HFFc6 (cell line): Measurements from ENCODE around the gene RAI2. TPM values are rescaled to one million over a fixed set of nuclear protein-coding genes. Genes with fewer than 3 reads are reported as not detected.

ENCODE experiments used
- DNase-seq: peaks from one replicate; pipeline ENCODE4 v3.0.0-alpha.2; 2018
- H3K27ac Mint-ChIP-seq: 2 replicates; pipeline ENCODE4 v1.8.0; 2020; ENCODE audit warnings: mild to moderate bottlenecking, mixed read lengths
- H3K27me3 Mint-ChIP-seq: 2 replicates; pipeline ENCODE4 v1.8.0; 2021; ENCODE audit warnings: mild to moderate bottlenecking, moderate library complexity, mixed read lengths; ENCODE audit not compliant: insufficient read depth
- H3K36me3 Mint-ChIP-seq: 2 replicates; pipeline ENCODE4 v1.8.0; 2021; ENCODE audit warnings: low read depth, mixed read lengths
- H3K4me1 Mint-ChIP-seq: 2 replicates; pipeline ENCODE4 v1.8.0; 2020; ENCODE audit warnings: low read depth, mixed read lengths
- H3K4me3 Mint-ChIP-seq: 2 replicates; pipeline ENCODE4 v1.8.0; 2020; ENCODE audit warnings: mild to moderate bottlenecking, moderate library complexity, mixed read lengths
- H3K9me3 Mint-ChIP-seq: 2 replicates; pipeline ENCODE4 v1.8.0; 2020; ENCODE audit warnings: mild to moderate bottlenecking, mixed read lengths
- total RNA-seq, 6 experiments: library from RNA; stranded (reverse); fragmentation: NEBNext Ultra II Directional; extraction: Animal tissue kit (Norgen Biotek cat#: 25700); gene quantifications; 2 replicates in 1 of 6; 3 replicates in 5 of 6; pipeline ENCODE4 v1.2.3, GENCODE V29; 2021
- TF ChIP-seq, protein P1 (sequence below): fragments of 200-600 bp; sonication (generic); IDR thresholded peaks from 2 replicates; pipeline ENCODE4 v1.5.0; 2021; ENCODE audit warnings: antibody characterized with exemption, mild to moderate bottlenecking

Gene RAI2
- total RNA-seq, 6 experiments from 2014 or later, result not detected

DNA sequence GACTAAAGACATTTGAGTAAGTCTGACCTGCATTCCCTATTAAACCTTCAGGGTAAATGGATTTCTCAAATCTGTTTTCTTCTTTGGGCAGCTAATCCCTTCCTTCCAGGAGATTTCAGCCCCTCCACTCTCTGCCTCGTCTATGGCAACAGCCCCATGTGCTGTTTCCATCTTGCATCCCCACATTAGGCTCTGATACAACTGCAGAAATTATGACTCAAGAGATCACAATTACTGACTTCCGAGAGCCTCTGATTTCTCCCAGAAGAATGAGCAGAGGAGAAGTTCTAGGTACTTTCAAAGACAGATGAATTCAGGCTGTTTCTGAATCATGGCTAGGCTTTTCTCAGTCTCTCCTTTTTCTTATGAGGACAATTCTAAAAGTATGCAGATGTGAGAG lies 38.7 kb downstream of the RAI2 start:
- H3K27ac Mint-ChIP-seq, result no peak overlapping the region
- no peak overlapping the region for H3K4me3 Mint-ChIP-seq
- H3K9me3 Mint-ChIP-seq, result peaks cover 4% of the 10 kb centered on the region
- TF ChIP-seq, protein P1, sequence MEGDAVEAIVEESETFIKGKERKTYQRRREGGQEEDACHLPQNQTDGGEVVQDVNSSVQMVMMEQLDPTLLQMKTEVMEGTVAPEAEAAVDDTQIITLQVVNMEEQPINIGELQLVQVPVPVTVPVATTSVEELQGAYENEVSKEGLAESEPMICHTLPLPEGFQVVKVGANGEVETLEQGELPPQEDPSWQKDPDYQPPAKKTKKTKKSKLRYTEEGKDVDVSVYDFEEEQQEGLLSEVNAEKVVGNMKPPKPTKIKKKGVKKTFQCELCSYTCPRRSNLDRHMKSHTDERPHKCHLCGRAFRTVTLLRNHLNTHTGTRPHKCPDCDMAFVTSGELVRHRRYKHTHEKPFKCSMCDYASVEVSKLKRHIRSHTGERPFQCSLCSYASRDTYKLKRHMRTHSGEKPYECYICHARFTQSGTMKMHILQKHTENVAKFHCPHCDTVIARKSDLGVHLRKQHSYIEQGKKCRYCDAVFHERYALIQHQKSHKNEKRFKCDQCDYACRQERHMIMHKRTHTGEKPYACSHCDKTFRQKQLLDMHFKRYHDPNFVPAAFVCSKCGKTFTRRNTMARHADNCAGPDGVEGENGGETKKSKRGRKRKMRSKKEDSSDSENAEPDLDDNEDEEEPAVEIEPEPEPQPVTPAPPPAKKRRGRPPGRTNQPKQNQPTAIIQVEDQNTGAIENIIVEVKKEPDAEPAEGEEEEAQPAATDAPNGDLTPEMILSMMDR, result no peak
- H3K36me3 Mint-ChIP-seq, result no peaks in the 10 kb centered on the region
- DNase-seq, result no peak
- no peaks in the 10 kb centered on the region for H3K4me1 Mint-ChIP-seq
- H3K27me3 Mint-ChIP-seq, result peaks cover 3% of the 10 kb centered on the region; the same call in 1 of the 2 replicates

DNA sequence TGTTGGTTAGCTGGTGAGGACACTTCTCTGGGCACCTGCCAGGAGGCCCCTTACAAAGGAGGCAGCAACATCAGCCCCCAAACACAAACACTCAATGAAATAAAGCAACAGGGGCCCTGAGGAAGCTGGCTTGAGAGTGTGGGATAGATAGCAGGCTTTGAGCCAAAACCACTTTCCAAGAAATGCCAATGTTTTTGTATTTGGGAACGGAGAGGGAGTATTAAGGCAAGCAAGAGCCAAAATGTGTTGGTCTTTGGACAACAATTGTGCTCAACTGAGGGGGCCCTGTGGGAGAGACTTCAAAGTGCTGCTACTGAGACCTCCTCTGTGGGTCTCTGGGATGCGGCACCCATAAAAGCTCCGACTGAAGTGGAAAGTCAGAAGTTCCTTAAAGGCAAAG lies 41.0 kb downstream of the RAI2 start:
- H3K36me3 Mint-ChIP-seq, result no peaks in the 10 kb centered on the region
- no peaks in the 10 kb centered on the region for H3K4me1 Mint-ChIP-seq
- peaks cover 2% of the 10 kb centered on the region; the same call in 1 of the 2 replicates for H3K27me3 Mint-ChIP-seq
- no peak for DNase-seq
- H3K4me3 Mint-ChIP-seq, result no peak overlapping the region
- TF ChIP-seq, protein P1, result no peak
- H3K9me3 Mint-ChIP-seq, result no peaks in the 10 kb centered on the region
- no peak overlapping the region for H3K27ac Mint-ChIP-seq

DNA sequence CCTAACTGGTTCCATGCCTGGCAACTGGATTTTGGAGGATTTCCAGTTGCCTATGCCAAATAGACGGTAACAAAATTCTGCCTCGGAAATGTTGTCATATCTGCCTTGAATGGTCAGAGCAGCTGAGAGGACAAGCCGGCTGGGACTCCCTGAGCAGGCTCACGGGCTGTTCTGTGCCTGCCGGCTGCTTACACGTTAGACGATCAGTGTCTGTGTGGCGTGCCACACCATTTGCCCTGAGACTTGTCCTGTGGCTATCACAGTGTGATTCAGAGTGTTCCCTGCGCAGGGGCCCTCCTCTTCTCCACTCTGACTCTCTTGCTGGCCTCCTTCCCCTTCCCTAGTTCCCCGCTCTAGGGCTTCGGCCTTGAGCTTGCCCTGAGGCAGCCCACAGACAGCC lies 42.4 kb downstream of the RAI2 start:
- no peak overlapping the region for H3K27ac Mint-ChIP-seq
- no peaks in the 10 kb centered on the region for H3K9me3 Mint-ChIP-seq
- no peaks in the 10 kb centered on the region for H3K36me3 Mint-ChIP-seq
- TF ChIP-seq, protein P1, result no peak
- H3K4me3 Mint-ChIP-seq, result no peak overlapping the region
- H3K27me3 Mint-ChIP-seq, result peaks cover 2% of the 10 kb centered on the region; the same call in 1 of the 2 replicates
- peaks cover 12% of the 10 kb centered on the region for H3K4me1 Mint-ChIP-seq
- DNase-seq, result no peak

DNA sequence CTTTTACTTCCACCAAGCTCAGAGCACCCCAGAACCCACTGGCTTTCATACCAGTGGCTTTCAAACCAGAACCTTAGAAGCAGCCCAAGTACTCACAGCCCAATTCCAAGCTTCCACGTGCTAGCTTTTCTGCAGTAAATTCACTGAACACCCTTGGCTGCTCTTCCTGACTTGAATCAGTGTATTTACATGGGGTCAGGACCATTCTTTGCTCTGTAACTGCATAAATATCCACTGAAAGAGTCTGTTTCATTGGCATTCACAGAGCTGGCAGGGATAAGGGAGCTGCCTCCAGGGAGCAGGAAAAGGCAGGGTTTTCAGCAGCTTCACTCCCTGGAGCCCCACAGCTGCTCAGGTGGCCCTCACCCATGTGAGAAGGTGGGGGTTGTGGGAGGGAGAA lies 43.8 kb downstream of the RAI2 start:
- TF ChIP-seq, protein P1, result no peak
- no peak for DNase-seq
- Mint-ChIP-seq H3K9me3 (no peaks in the 10 kb centered on the region), H3K27ac (no peak overlapping the region), H3K4me1 (peaks cover 12% of the 10 kb centered on the region), H3K36me3 (no peaks in the 10 kb centered on the region), H3K27me3 (peaks cover 2% of the 10 kb centered on the region; the same call in 1 of the 2 replicates), H3K4me3 (no peak overlapping the region)

DNA sequence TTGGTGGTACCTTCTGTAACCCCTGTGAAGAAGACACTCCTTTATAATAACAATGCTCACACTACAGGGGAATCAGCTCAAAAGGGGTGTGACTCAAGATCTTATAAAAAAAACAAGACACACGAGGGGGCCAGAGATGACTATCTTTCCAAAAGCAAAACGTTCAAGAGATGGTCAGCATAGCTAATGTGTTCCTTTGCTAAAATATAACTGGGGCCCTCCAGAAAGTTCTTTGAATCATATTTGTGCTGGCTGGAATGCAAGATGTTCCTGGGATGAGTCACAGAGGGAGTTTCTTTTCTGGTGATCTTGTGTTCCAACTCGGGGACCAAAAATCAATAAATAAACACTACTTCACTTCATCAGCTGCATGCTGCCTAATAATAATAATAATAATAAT lies 46.5 kb downstream of the RAI2 start:
- no peak overlapping the region for H3K27ac Mint-ChIP-seq
- DNase-seq, result peak; percentile 18
- TF ChIP-seq, protein P1, result no peak
- peaks cover 12% of the 10 kb centered on the region for H3K4me1 Mint-ChIP-seq
- H3K9me3 Mint-ChIP-seq, result no peaks in the 10 kb centered on the region
- H3K27me3 Mint-ChIP-seq, result peaks cover 2% of the 10 kb centered on the region
- H3K4me3 Mint-ChIP-seq, result no peak overlapping the region; the same call in 1 of the 2 replicates
- H3K36me3 Mint-ChIP-seq, result no peaks in the 10 kb centered on the region

DNA sequence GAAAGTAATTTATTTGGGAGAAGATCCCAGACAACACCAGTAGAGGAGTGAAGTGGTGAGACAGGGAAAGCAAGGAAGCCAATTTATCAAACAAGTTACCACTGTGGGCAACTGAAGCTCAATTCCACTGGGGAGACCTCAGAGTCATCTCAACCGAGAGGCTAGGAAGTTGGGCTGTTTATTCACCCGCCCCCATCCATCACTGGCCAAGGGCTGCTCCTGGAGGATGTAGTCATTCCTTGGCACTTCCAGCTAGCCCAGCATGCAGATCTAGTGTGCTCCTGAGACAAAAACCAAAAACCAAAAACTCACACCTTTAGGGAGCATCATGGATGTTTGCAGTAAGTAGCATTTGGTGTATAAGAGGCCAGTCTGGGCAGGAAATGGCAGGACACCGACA lies 47.0 kb downstream of the RAI2 start:
- TF ChIP-seq, protein P1, result no peak
- H3K4me3 Mint-ChIP-seq, result no peak overlapping the region
- H3K9me3 Mint-ChIP-seq, result no peaks in the 10 kb centered on the region
- H3K4me1 Mint-ChIP-seq, result peaks cover 12% of the 10 kb centered on the region
- H3K27me3 Mint-ChIP-seq, result peaks cover 2% of the 10 kb centered on the region
- no peak overlapping the region for H3K27ac Mint-ChIP-seq
- DNase-seq, result no peak
- H3K36me3 Mint-ChIP-seq, result no peaks in the 10 kb centered on the region
